ENCODE data around the gene VAC14.

- no peak for TF ChIP-seq CTCF (IDR thresholded peaks at IDR 0.05)
- no peak for TF ChIP-seq EP300 (IDR thresholded peaks at IDR 0.05)
Observed at GRCh38 chr16:70786020-70786755, 14.8 kb downstream of the VAC14 start.
